GM12864 (cell line): ENCODE measurements around the gene ATP6V0A1.

Source experiments
- DNase-seq: peaks from one replicate; pipeline ENCODE4 v3.0.0-alpha.2; 2011; ENCODE audit warnings: low read depth
- H3K4me3 ChIP-seq: 2 replicates; pipeline ENCODE4 v1.5.1; 2011; ENCODE audit warnings: mild to moderate bottlenecking, low read depth, low read length, control low read depth
- TF ChIP-seq, protein P1 (sequence below): IDR thresholded peaks from 2 replicates; pipeline ENCODE4 v1.5.1; 2011; ENCODE audit warnings: low read depth, mild to moderate bottlenecking, moderate library complexity, low read length, control low read depth, inconsistent platforms; ENCODE audit errors: missing control alignments

Gene ATP6V0A1

DNA sequence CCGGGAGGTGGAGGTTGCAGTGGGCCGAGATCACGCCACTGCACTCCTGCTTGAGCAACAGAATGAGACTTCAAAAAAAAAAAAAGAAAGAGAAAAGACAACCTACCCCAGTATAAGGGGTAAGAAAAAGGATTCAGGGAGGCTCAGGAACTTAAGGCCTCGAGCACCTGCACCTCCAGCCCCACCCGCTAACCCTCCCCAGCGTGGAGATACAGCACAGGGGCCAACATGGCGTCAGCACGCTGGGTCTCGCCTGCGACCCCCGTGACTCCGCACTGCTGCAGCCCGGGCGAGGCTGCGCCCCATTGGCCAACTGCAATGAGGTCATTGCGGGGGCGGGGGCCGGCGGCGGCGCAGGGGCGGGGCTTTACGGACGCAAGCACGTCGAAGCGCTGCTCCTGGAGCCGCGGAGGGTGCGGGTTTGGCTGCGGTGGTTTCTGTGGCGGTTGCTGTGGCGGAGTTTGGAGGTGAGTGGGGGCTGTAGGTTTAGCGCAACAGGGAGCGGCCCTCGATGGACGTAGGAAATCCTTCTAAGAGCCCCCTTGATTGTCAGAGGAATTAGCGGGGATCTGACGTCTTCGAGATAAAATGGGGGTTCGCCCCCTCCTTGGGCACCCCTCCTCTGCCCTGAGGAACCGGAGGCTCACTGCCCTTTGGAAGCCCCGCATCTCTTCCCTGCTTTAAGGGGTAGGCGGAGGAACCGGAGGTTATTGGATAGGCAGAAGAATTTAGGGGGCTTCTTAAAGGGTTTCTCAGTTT is at the start of gene ATP6V0A1:
ATP6V0A1 (plus strand) TSS at position 382 of the 759 bp plus-strand sequence. CDS start 2,017 bp downstream, outside the sequence.
- TF ChIP-seq, protein P1, sequence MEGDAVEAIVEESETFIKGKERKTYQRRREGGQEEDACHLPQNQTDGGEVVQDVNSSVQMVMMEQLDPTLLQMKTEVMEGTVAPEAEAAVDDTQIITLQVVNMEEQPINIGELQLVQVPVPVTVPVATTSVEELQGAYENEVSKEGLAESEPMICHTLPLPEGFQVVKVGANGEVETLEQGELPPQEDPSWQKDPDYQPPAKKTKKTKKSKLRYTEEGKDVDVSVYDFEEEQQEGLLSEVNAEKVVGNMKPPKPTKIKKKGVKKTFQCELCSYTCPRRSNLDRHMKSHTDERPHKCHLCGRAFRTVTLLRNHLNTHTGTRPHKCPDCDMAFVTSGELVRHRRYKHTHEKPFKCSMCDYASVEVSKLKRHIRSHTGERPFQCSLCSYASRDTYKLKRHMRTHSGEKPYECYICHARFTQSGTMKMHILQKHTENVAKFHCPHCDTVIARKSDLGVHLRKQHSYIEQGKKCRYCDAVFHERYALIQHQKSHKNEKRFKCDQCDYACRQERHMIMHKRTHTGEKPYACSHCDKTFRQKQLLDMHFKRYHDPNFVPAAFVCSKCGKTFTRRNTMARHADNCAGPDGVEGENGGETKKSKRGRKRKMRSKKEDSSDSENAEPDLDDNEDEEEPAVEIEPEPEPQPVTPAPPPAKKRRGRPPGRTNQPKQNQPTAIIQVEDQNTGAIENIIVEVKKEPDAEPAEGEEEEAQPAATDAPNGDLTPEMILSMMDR: no peak
- DNase-seq: peak; percentile 69
- H3K4me3 ChIP-seq: peak within 1 kb of the TSS; percentile 68

DNA sequence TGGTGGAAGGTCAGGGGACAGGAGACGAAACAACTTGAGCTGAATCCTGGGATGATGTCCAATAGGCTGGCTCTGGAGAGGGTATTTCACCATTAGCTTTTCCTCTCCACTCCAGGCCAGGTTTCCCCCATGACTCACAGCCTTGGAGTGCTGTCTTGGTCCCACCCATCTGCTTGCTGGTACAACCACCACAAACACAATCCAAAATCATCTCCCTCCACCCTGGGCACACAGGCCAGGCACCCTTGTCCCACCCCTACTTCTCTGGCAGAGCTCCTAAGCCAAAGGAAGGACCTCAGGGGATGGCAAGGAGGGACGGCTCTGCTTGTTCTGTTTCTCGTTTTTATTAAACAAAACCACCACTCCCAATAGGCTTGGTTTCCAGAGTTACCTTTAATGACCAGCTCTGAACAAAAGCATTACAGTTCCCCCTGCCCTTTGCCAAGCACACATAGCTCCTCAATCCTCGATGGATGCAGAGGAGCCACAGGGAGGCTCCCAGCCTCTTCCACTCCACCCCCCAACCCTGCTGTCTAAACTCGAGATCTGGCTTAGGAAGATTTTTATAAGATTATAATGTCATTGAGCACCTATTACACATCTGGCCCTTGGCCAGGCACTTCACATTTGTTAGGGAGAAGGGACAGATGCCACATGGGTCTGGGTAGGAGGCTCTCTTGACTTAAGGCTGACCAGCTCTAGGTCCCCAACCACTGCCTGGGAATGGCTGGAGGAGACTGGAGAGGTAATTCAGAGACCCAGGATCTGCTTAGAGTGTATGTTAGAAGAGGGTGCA is 49.0 kb upstream of the ATP6V0A1 start:
- H3K4me3 ChIP-seq: no peak overlapping the region
- DNase-seq: no peak
- TF ChIP-seq, protein P1: no peak

DNA sequence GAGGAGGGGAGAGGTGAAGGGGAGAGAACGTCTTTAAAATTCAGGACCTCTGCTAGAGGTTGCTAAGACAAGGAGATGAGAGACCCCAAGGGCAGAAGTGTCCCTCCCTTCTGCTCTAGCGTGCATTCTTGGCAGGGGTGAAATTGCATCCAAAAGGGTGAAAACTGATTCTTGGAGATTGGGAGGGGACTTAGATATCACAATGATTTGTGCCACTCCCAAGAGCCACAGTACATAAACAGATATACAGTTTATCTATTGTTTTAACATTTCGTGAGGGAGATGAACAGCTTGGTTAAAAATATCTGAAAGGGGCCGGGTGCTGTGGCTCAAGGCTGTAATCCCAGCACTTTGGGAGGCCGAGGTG is 48.4 kb upstream of the ATP6V0A1 start:
- DNase-seq: no peak
- no peak overlapping the region for H3K4me3 ChIP-seq
- TF ChIP-seq, protein P1: no peak

DNA sequence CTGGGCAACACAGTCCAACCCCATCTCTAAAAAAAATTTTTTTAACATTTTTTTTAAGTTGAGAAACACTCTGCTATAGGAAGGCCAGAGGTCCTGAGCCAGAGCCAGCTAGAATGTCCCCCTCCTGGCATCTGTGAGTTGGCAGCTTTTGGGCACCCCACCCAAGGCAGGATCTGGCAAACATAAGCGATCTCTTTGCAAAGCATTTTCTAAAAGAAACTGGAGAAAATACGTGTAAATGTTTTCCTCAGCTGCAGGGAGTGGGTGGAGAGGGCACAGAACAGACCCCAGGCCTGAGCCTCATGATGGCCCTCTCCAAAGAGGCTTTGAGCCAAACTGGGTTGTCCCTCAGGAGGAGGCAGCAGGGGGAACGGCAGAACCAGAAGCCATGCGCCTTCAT is 47.3 kb upstream of the ATP6V0A1 start:
- H3K4me3 ChIP-seq: no peak overlapping the region
- TF ChIP-seq, protein P1: no peak
- no peak for DNase-seq

DNA sequence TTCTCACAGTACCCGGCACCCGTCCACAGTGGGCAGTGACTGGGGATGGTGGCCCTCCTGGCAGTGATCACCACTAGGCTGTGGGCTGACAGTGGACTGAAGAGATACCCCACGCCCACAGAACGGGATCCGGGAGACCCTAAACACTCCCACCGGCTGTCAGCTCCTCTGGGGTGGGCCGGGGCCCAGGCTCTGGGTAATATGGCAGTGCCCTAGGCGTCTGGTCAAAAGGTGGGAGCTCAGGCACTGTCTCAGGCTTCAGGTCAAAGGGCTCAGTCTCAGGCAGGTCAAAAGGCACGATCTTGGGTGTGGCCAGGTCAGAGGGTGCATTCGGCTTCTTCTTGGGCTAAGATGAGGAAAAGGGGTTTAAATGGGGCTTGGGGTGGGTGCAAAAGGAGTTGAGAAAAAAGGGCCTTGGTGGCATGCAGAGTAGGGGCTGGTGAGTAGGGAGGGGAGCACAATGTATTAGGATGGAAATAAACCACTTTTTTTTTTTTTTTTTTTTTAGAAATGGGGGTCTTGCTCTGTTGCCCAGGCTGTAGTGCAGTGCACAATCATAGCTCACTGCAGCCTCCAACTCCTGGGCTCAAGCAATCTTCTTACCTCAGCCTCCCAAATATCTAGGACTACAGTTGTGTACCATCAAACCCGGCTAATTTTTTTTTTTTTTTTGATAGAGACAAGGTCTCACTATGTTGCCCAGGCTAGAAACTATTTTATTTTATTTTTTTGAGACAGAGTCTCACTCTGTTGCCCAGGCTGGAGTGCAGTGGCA is 46.6 kb upstream of the ATP6V0A1 start:
- no peak for DNase-seq
- TF ChIP-seq, protein P1: no peak
- no peak overlapping the region for H3K4me3 ChIP-seq

DNA sequence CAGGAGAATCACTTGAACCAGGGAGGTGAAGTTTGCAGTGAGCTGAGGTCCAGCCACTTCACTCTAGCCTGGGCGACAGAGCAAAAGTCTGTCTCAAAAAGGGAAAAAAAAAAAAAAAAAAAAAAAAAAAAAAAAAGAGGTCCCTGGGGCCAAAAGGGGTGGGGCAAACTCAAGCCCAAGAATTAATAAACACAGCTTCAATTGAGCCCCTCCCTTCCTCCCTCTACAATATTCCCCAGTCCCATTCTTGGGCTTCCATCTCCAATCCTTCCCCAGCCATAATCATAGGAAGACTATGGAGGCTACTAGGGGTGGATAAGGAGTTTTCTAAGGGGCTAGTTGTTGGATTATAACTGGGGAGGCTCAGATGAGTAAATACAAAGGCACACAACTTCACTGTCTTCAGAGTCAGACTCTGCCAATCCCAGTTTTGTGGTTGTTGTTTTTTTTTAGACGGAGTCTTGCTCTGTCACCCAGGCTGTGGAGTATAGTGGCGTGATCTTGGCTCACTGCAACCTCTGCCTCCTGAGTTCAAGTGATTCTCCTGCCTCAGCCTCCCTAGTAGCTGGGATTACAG is 45.1 kb upstream of the ATP6V0A1 start:
- no peak for DNase-seq
- TF ChIP-seq, protein P1: no peak
- no peak overlapping the region for H3K4me3 ChIP-seq
